SU-DHL-6 (cell line): ENCODE measurements around the gene CPZ.
"Not testable (repeated sequence)": the region's sequence is repeated elsewhere in the genome, so short reads cannot be mapped to it uniquely, and the experiment has no call there.

Source experiments
- EZH2phosphoT487 ChIP-seq: fragments of 200-600 bp; sonication (generic), shearing (Covaris generic); conservative IDR thresholded peaks from 2 replicates; pipeline ENCODE4 v1.6.1; 2018; ENCODE audit warnings: mild to moderate bottlenecking, antibody characterized with exemption, low read length, moderate library complexity, mixed read lengths
- TF ChIP-seq, protein P1 (sequence below): fragments of 200-600 bp; sonication (generic); IDR thresholded peaks from one replicate; pipeline ENCODE4 v1.5.1; 2017; ENCODE audit warnings: antibody characterized with exemption, mild to moderate bottlenecking, low read length, moderate library complexity; ENCODE audit not compliant: insufficient read depth, poor library complexity, severe bottlenecking

- TF ChIP-seq, protein P1, sequence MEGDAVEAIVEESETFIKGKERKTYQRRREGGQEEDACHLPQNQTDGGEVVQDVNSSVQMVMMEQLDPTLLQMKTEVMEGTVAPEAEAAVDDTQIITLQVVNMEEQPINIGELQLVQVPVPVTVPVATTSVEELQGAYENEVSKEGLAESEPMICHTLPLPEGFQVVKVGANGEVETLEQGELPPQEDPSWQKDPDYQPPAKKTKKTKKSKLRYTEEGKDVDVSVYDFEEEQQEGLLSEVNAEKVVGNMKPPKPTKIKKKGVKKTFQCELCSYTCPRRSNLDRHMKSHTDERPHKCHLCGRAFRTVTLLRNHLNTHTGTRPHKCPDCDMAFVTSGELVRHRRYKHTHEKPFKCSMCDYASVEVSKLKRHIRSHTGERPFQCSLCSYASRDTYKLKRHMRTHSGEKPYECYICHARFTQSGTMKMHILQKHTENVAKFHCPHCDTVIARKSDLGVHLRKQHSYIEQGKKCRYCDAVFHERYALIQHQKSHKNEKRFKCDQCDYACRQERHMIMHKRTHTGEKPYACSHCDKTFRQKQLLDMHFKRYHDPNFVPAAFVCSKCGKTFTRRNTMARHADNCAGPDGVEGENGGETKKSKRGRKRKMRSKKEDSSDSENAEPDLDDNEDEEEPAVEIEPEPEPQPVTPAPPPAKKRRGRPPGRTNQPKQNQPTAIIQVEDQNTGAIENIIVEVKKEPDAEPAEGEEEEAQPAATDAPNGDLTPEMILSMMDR: not testable (repeated sequence)
- TF ChIP-seq EZH2phosphoT487: not testable (repeated sequence)
These were observed 61.6 kb downstream of the CPZ start for GRCh38 chr4:8654139-8654538.
